ENCODE data around the gene KL. TPM values are rescaled to one million over a fixed set of nuclear protein-coding genes. Genes with fewer than 3 reads are reported as not detected.

KL gene
- total RNA-seq (1 to 10 TPM in 3 of 5 donors, under 1 TPM in 2; 0.45 to 4.0 (median 1.7) TPM), polyA plus RNA-seq (1 to 10 TPM in 2 of 3 donors, under 1 TPM in 1; 0.38 to 1.6 (median 1.2) TPM)
- long read RNA-seq, donor 1: 0 reads
- long read RNA-seq, donor 2: 0 reads
- long read RNA-seq, donor 3: 0 reads
- long read RNA-seq, donor 4: 0 reads
- long read RNA-seq, donor 5: 0 reads
- long read RNA-seq, donor 6, full-length matches to known transcripts: 3 of 3 reads
- long read RNA-seq, donor 6, partial matches to known transcripts: 0 of 3 reads
- long read RNA-seq, donor 6, other reads (novel, unspliced or antisense): 0 of 3 reads
- long read RNA-seq, donor 7: 0 reads
- long read RNA-seq, donor 8: 0 reads
- long read RNA-seq, donor 9: 0 reads
- long read RNA-seq, donor 10: 0 reads

DNA sequence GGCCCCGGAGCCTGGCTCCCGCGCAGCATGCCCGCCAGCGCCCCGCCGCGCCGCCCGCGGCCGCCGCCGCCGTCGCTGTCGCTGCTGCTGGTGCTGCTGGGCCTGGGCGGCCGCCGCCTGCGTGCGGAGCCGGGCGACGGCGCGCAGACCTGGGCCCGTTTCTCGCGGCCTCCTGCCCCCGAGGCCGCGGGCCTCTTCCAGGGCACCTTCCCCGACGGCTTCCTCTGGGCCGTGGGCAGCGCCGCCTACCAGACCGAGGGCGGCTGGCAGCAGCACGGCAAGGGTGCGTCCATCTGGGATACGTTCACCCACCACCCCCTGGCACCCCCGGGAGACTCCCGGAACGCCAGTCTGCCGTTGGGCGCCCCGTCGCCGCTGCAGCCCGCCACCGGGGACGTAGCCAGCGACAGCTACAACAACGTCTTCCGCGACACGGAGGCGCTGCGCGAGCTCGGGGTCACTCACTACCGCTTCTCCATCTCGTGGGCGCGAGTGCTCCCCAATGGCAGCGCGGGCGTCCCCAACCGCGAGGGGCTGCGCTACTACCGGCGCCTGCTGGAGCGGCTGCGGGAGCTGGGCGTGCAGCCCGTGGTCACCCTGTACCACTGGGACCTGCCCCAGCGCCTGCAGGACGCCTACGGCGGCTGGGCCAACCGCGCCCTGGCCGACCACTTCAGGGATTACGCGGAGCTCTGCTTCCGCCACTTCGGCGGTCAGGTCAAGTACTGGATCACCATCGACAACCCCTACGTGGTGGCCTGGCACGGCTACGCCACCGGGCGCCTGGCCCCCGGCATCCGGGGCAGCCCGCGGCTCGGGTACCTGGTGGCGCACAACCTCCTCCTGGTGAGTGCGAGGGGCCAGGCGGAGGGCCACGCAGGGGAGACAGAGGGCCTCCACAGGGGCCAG is at the start of gene KL:
Gene KL, plus strand, starts transcription at position 10 of the 909 bp plus-strand sequence. Its CDS starts 18 bp downstream, at position 28.
- intact Hi-C loops (cut with DNase I; ENCODE audit: low total_unique reads): no loop called here
- no peaks in the 10 kb centered on the region for H3K9me3 ChIP-seq
- no peaks in the 10 kb centered on the region for H3K36me3 ChIP-seq
- peak within 1 kb of the TSS; percentile 51 to 85 (median 80) for H3K27ac ChIP-seq
- H3K4me1 ChIP-seq: peaks cover 0 to 26% (median 21%) of the 10 kb centered on the region in 4 donors
- H3K4me3 ChIP-seq: peak within 1 kb of the TSS; percentile 52 to 78 (median 62)
- peaks cover 0 to 25% (median 5%) of the 10 kb centered on the region in 3 donors for H3K27me3 ChIP-seq
- 0 to 6% (median 2%) methylated on average over 25 to 105 of the region's 106 CpGs for WGBS, 5 donors
- DNase-seq: peak; percentile 38 to 74
- TF ChIP-seq EP300 (IDR thresholded peaks at IDR 0.05) (no peak), POLR2AphosphoS5 (IDR thresholded peaks at IDR 0.05) (peak in 1 of 3 donors; percentile 17)

DNA sequence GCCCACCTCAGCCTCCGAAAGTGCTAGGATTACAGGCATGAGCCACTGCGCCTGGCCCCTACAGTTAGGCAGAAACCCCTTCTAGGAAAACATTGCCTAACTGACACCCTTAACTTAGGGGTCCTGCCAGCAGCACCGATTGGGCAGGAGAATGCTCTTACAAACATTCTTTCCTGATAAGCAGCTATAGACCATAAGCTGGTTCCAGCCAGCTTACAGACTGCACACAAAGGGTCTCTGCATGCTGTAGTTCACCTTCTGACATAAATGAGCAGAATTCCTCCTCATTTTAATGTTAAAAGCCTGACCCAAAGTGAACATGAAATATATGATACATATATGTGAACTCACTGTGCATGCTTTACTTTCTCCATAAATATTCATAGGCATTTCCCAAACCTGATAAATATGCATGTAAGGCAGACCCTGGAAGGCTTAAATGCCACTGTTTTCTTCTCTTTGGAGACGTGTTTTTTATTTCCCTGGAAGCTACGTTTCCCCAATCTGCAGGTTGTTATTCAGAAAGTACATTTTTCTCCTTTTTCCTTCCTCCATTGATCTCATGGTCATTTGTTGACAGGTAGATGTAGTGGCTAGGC is 48.5 kb upstream of the KL start:
- Histone ChIP-seq H3K27me3 (no peaks in the 10 kb centered on the region), H3K4me3 (no peak overlapping the region), H3K36me3 (no peaks in the 10 kb centered on the region), H3K9me3 (no peaks in the 10 kb centered on the region), H3K4me1 (peaks cover 0 to 8% (median 3%) of the 10 kb centered on the region in 4 donors), H3K27ac (no peak overlapping the region)
- TF ChIP-seq, protein P1, sequence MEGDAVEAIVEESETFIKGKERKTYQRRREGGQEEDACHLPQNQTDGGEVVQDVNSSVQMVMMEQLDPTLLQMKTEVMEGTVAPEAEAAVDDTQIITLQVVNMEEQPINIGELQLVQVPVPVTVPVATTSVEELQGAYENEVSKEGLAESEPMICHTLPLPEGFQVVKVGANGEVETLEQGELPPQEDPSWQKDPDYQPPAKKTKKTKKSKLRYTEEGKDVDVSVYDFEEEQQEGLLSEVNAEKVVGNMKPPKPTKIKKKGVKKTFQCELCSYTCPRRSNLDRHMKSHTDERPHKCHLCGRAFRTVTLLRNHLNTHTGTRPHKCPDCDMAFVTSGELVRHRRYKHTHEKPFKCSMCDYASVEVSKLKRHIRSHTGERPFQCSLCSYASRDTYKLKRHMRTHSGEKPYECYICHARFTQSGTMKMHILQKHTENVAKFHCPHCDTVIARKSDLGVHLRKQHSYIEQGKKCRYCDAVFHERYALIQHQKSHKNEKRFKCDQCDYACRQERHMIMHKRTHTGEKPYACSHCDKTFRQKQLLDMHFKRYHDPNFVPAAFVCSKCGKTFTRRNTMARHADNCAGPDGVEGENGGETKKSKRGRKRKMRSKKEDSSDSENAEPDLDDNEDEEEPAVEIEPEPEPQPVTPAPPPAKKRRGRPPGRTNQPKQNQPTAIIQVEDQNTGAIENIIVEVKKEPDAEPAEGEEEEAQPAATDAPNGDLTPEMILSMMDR (IDR thresholded peaks at IDR 0.05): no peak
- TF ChIP-seq EP300 (IDR thresholded peaks at IDR 0.05): no peak
- no peak for TF ChIP-seq POLR2AphosphoS5 (IDR thresholded peaks at IDR 0.05)
- WGBS, 5 donors: 49 to 78% (median 67%) methylated on average over 5 of the region's 5 CpGs
- no peak for DNase-seq
- intact Hi-C loops (cut with DNase I; ENCODE audit: low total_unique reads): no loop called here

DNA sequence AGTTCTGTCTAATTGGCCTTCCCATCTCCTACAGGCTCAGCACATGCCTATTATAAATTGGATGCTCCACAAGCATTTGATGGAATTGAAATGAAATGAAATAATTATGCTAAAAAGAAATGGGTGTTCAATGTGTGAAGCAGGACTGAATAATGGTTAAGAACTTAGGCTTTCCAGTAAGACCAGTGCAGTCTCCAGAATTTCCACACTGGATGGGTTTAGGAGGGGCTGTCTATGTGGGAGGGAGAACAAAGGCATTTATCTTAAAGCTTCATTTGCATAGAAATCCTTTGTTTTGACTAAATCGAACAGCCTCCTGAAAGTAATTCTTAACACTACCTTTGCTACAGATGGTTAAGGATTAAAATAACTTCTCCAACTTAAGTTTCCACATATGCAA is 47.9 kb upstream of the KL start:
- H3K4me1 ChIP-seq: peaks cover 0 to 8% (median 3%) of the 10 kb centered on the region in 4 donors
- no peaks in the 10 kb centered on the region for H3K9me3 ChIP-seq
- no peak for DNase-seq
- H3K4me3 ChIP-seq: no peak overlapping the region
- WGBS, 5 donors: 69 to 81% (median 75%) methylated on average over 1 of the region's 1 CpG
- H3K27me3 ChIP-seq: no peaks in the 10 kb centered on the region
- intact Hi-C loops (cut with DNase I; ENCODE audit: low total_unique reads): no loop called here
- no peak overlapping the region for H3K27ac ChIP-seq
- no peaks in the 10 kb centered on the region for H3K36me3 ChIP-seq
- TF ChIP-seq POLR2A (IDR thresholded peaks at IDR 0.05): no peak
- no peak for TF ChIP-seq EP300 (IDR thresholded peaks at IDR 0.05)
- TF ChIP-seq, protein P1 (IDR thresholded peaks at IDR 0.05): no peak
- TF ChIP-seq POLR2AphosphoS5 (IDR thresholded peaks at IDR 0.05): no peak

DNA sequence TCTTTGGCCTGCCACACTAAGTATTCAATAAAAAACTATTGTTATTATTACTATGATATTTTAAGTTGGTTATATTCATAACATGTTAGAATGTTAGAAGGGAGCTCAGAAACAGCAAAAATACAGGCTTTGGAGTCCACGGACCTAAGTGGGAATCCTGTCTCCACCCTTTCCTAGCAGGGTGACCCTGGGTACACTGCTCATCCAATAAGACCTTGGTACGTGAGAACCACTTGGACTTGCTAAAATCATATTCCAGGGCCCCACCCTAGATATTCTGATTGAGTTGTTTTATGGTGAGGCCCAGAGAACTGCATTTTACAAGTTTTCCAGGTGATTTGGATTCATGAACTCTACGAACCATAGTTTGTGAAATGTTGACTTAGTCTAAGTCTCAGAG is 47.4 kb upstream of the KL start:
- H3K4me3 ChIP-seq: no peak overlapping the region
- TF ChIP-seq EP300 (IDR thresholded peaks at IDR 0.05) (no peak), POLR2A (IDR thresholded peaks at IDR 0.05) (no peak), POLR2AphosphoS5 (IDR thresholded peaks at IDR 0.05) (no peak)
- TF ChIP-seq, protein P1 (IDR thresholded peaks at IDR 0.05): no peak
- H3K4me1 ChIP-seq: peaks cover 0 to 8% (median 3%) of the 10 kb centered on the region in 4 donors
- H3K9me3 ChIP-seq: no peaks in the 10 kb centered on the region
- no peaks in the 10 kb centered on the region for H3K27me3 ChIP-seq
- 52 to 81% (median 58%) methylated on average over 3 of the region's 3 CpGs for WGBS, 5 donors
- no peaks in the 10 kb centered on the region for H3K36me3 ChIP-seq
- intact Hi-C loops (cut with DNase I; ENCODE audit: low total_unique reads): no loop called here
- H3K27ac ChIP-seq: peak overlapping the region in 3 of 5 donors; percentile 56 to 69 (median 65)
- DNase-seq: no peak
